GM12878 (cell line): ENCODE results near the gene RFX3. TPM values are rescaled to one million over a fixed set of nuclear protein-coding genes. Genes with fewer than 3 reads are reported as not detected.

Source experiments
- ATAC-seq: fragments of 200-7000 bp; cut with Tn5 transposase; 3 replicates; pipeline ENCODE4 v1.9.1; 2020; ENCODE audit warnings: mild to moderate bottlenecking, moderate library complexity
- BruUV-seq: library from RNA; stranded (reverse); fragments of 400-500 nt; replicated peaks from 2 replicates; lab custom pipeline; 2021; lab: Mats Ljungman, UMichigan
- CTCF ChIA-PET: fragments of 300-600 bp; sonication (Branson Sonifier 250); formaldehyde crosslinking; extraction: SDS; loops from one replicate; lab custom pipeline; 2021; ENCODE audit warnings: inconsistent platforms; lab: Yijun Ruan, JAX
- POLR2A ChIA-PET: fragments of 350-600 bp; formaldehyde crosslinking; extraction: SDS; loops from one replicate; lab custom pipeline; 2021; ENCODE audit warnings: inconsistent platforms; lab: Charles Lee
- RAD21 ChIA-PET: fragments of 300-600 bp; sonication (Branson Sonifier 250); formaldehyde crosslinking; loops from one replicate; lab custom pipeline; 2023; ENCODE audit warnings: antibody characterized with exemption; ENCODE audit not compliant: unreplicated experiment; lab: Charles Lee
- SMC1A ChIA-PET: fragments of 300-600 bp; sonication (Branson Sonifier 250); formaldehyde crosslinking; loops from one replicate; lab custom pipeline; 2023; ENCODE audit not compliant: unreplicated experiment, uncharacterized antibody; lab: Charles Lee
- DNase-seq: peaks from one replicate; pipeline ENCODE4 v3.0.0-alpha.2; 2011; ENCODE audit warnings: low read depth, low spot score
- FAIRE-seq: peaks from 3 replicates; lab custom pipeline; 2011; peaks lifted over from hg19 to GRCh38; lab: Jason Lieb, UNC
- H2AFZ ChIP-seq: 2 replicates; pipeline ENCODE4 v1.6.0; 2011; ENCODE audit warnings: low read depth, low read length, control low read depth; ENCODE audit not compliant: control insufficient read depth
- H3K27ac ChIP-seq: 2 replicates; pipeline ENCODE4 v1.5.1; 2011; ENCODE audit warnings: control low read depth; ENCODE audit not compliant: control insufficient read depth, insufficient read depth
- H3K27me3 ChIP-seq, 2 experiments: replicated peaks in 1 of 2; 2 replicates each; pipeline versions ENCODE4 v1.6.0 to v1.6.1; 2011; ENCODE audit warnings: low read length in 1 of 2; ENCODE audit not compliant: control insufficient read depth in 2 of 2, insufficient read depth in 2 of 2
- H3K36me3 ChIP-seq, 2 experiments: 2 replicates each; pipeline ENCODE4 v1.5.1; 2011; ENCODE audit warnings: low read length in 1 of 2; ENCODE audit not compliant: control insufficient read depth in 2 of 2, insufficient read depth in 2 of 2
- H3K4me1 ChIP-seq: 2 replicates; pipeline ENCODE4 v1.6.1; 2011; ENCODE audit warnings: mild to moderate bottlenecking, low read length, moderate library complexity, mixed read lengths; ENCODE audit not compliant: control insufficient read depth, insufficient read depth
- H3K4me2 ChIP-seq: 2 replicates; pipeline ENCODE4 v1.6.0; 2011; ENCODE audit warnings: control low read depth; ENCODE audit not compliant: control insufficient read depth, insufficient read depth
- H3K4me3 ChIP-seq: fragments of 200-600 bp; sonication (generic); 2 replicates; pipeline ENCODE4 v1.5.1; 2016
- H3K79me2 ChIP-seq: 2 replicates; pipeline ENCODE4 v1.6.0; 2011; ENCODE audit warnings: low read length; ENCODE audit not compliant: control insufficient read depth, insufficient read depth
- H3K9ac ChIP-seq: 2 replicates; pipeline ENCODE4 v1.8.0; 2011; ENCODE audit warnings: low read length, control low read depth, mixed read lengths; ENCODE audit not compliant: control insufficient read depth, insufficient read depth
- H3K9me3 ChIP-seq: replicated peaks from 3 replicates; pipeline ENCODE4 v1.5.1; 2011; ENCODE audit warnings: mild to moderate bottlenecking, low read length; ENCODE audit not compliant: control insufficient read depth, insufficient read depth
- H4K20me1 ChIP-seq: 2 replicates; pipeline ENCODE4 v1.6.0; 2011; ENCODE audit not compliant: control insufficient read depth, insufficient read depth
- BCLAF1 ChIP-seq: fragments of 450-650 bp; IDR thresholded peaks from 2 replicates; pipeline ENCODE4 v1.6.1; 2017; ENCODE audit warnings: antibody characterized with exemption, mild to moderate bottlenecking, moderate library complexity
- BHLHE40 ChIP-seq, 2 experiments: fragments of 450-650 bp in 1 of 2; IDR thresholded peaks; 2 replicates each; pipeline ENCODE4 v1.6.1; 2011 to 2017; ENCODE audit warnings: low read depth in 2 of 2, borderline replicate concordance in 1 of 2, improper control_type of control experiment in 1 of 2, low read length in 1 of 2, mild to moderate bottlenecking in 1 of 2
- CBX5 ChIP-seq: sonication (generic); IDR thresholded peaks from 2 replicates; pipeline ENCODE4 v1.6.1; 2016; ENCODE audit warnings: low read depth, moderate library complexity, mild to moderate bottlenecking, inconsistent platforms
- CEBPB ChIP-seq, 2 experiments: fragments of 150-350 bp in 1 of 2; IDR thresholded peaks; 2 replicates each; pipeline ENCODE4 v1.6.1; 2012 to 2014; ENCODE audit warnings: low read depth in 2 of 2, low read length in 2 of 2, borderline replicate concordance in 1 of 2, inconsistent platforms in 1 of 2
- EZH2 ChIP-seq: IDR thresholded peaks from 2 replicates; pipeline ENCODE4 v1.6.1; 2012; ENCODE audit warnings: low read depth, mild to moderate bottlenecking, control low read depth, inconsistent platforms, low read length, borderline replicate concordance; ENCODE audit not compliant: control insufficient read depth
- GATAD2B ChIP-seq: fragments of 450-650 bp; conservative IDR thresholded peaks from 2 replicates; pipeline ENCODE4 v1.6.1; 2017; ENCODE audit warnings: low read depth, mild to moderate bottlenecking, moderate library complexity
- IKZF2 ChIP-seq, 2 experiments: fragments of 450-650 bp; IDR thresholded peaks; 2 replicates each; pipeline ENCODE4 v1.6.1; 2017; ENCODE audit warnings: mild to moderate bottlenecking in 2 of 2, moderate library complexity in 2 of 2
- MEF2A ChIP-seq: IDR thresholded peaks from 2 replicates; pipeline ENCODE4 v1.6.1; 2011; ENCODE audit warnings: low read depth, mild to moderate bottlenecking, low read length, moderate library complexity; ENCODE audit not compliant: insufficient read depth
- MTA3 ChIP-seq: IDR thresholded peaks from 2 replicates; pipeline ENCODE4 v1.6.1; 2012; ENCODE audit warnings: low read length, inconsistent platforms, borderline replicate concordance
- MYC ChIP-seq: IDR thresholded peaks from 2 replicates; pipeline ENCODE4 v1.6.1; 2011; ENCODE audit warnings: mild to moderate bottlenecking, low read length, moderate library complexity, inconsistent platforms; ENCODE audit not compliant: insufficient read depth, insufficient replicate concordance, insufficient read length, severe bottlenecking
- RCOR1 ChIP-seq: conservative IDR thresholded peaks from 2 replicates; pipeline ENCODE4 v1.6.1; 2012; ENCODE audit warnings: low read depth, low read length, improper control_type of control experiment
- SMAD1 ChIP-seq: fragments of 450-650 bp; IDR thresholded peaks from 2 replicates; pipeline ENCODE4 v1.6.1; 2018; ENCODE audit warnings: mild to moderate bottlenecking, low read depth; ENCODE audit not compliant: partially characterized antibody
- SP1 ChIP-seq: IDR thresholded peaks from one replicate; pipeline ENCODE4 v1.6.1; 2011; ENCODE audit warnings: low read depth, low read length
- SPI1 ChIP-seq: IDR thresholded peaks from 2 replicates; pipeline ENCODE4 v1.6.1; 2011; ENCODE audit warnings: low read depth, mild to moderate bottlenecking, low read length, moderate library complexity, borderline replicate concordance; ENCODE audit not compliant: insufficient read depth
- STAT3 ChIP-seq: IDR thresholded peaks from 2 replicates; pipeline ENCODE4 v1.6.1; 2011; ENCODE audit warnings: low read depth, low read length, improper control_type of control experiment
- WGBS: methylation state at CpG from one replicate; pipeline ENCODE4 v1.1.6; 2016; ENCODE audit warnings: low lambda C conversion rate; ENCODE audit not compliant: insufficient replicate concordance, insufficient coverage; ENCODE audit errors: missing lambda C conversion rate; 5-methylcytosine and 5-hydroxymethylcytosine counted together
- in situ Hi-C: fragments of 300-500 bp; cut with MboI; formaldehyde crosslinking; loops from 9 replicates; pipeline ENCODE4 v1.14.3; 2018; ENCODE audit warnings: mixed read lengths
- intact Hi-C: fragments of 100-400 bp; cut with micrococcal nuclease; formaldehyde crosslinking; loops from one replicate; pipeline ENCODE4 v1.14.2; 2022; ENCODE audit not compliant: unreplicated experiment
- polyA plus RNA-seq, 11 experiments: library from polyadenylated mRNA; depleted of rRNA in 4 of 11; unstranded in 6 of 11; stranded (reverse) in 5 of 11; fragments of >200 nt; fragmentation: Nextera tagmentation in 4 of 11; fragmentation: Illumina TruSeq in 1 of 11; extraction: Ambion mirVana in 4 of 11; extraction: Trizol in 1 of 11; gene quantifications; 1 replicate in 1 of 11; 2 replicates in 10 of 11; pipeline versions ENCODE4 v1.2.1 to v1.2.3, GENCODE V29; 2011 to 2016; ENCODE audit warnings: inconsistent platforms in 2 of 11, missing spikeins in 2 of 11, low read depth in 1 of 11
- total RNA-seq, 4 experiments: library from RNA; depleted of rRNA in 3 of 4; stranded (reverse); fragments of >200 nt in 3 of 4; fragmentation: Illumina TruSeq in 1 of 4; extraction: Trizol in 1 of 4; gene quantifications; 2 replicates each; pipeline versions ENCODE4 v1.2.1 to v1.2.3, GENCODE V29; 2013 to 2021
- TF ChIP-seq, protein P1 (sequence below): fragments of 150-350 bp; IDR thresholded peaks from 2 replicates; pipeline ENCODE4 v1.6.1; 2014; ENCODE audit warnings: mild to moderate bottlenecking, low read depth, low read length
- TF ChIP-seq, protein P2 (sequence below): fragments of 450-650 bp; IDR thresholded peaks from 2 replicates; pipeline ENCODE4 v1.6.1; 2017; ENCODE audit warnings: borderline replicate concordance
- TF ChIP-seq, protein P3 (sequence below): IDR thresholded peaks from 2 replicates; pipeline ENCODE4 v1.6.1; 2012; ENCODE audit warnings: low read depth, low read length, improper control_type of control experiment

Gene RFX3
- total and polyA plus RNA-seq, 10 of the 15 experiments (the other 5 are each of a cell fraction or from before 2014, with no cell fraction given), result 1.2 to 26.4 (median 6.7) TPM

- in situ Hi-C loops, result no loop called here
- ATAC-seq (no peak), DNase-seq (no peak), FAIRE-seq (no peak)
- Histone ChIP-seq H3K27me3 (no peaks in the 10 kb centered on the region), H4K20me1 (no peaks in the 10 kb centered on the region), H3K36me3 (peaks cover 0 to 2% of the 10 kb centered on the region in 2 experiments; a peak in 1 of 4 replicates), H3K4me2 (no peak overlapping the region), H3K9me3 (no peaks in the 10 kb centered on the region), H2AFZ (no peak overlapping the region), H3K4me3 (no peak overlapping the region), H3K4me1 (no peaks in the 10 kb centered on the region), H3K27ac (no peak overlapping the region), H3K9ac (no peak overlapping the region), H3K79me2 (no peaks in the 10 kb centered on the region)
- intact Hi-C loops, result no loop called here
- no TSS peak for BruUV-seq
- WGBS, result 94% methylated on average over 1 of the region's 1 CpG
- POLR2A ChIA-PET, result no interaction called here
- RAD21 ChIA-PET, result no interaction called here
- SMC1A ChIA-PET, result no interaction called here
- CTCF ChIA-PET, result interaction anchor here (0.6 to 1.1 kb wide), 3 partner anchors 132 to 199 kb away, joined by 3 to 5 read pairs (median 3); no protein-coding TSS in a partner anchor
- TF ChIP-seq BHLHE40 (IDR thresholded peaks at IDR 0.05; ENCODE audit: borderline replicate concordance in 1 of 2, low read depth in 2 of 2, low read length in 1 of 2) (no peak), MEF2A (no peak), CBX5 (no peak), SMAD1 (no peak), RCOR1 (no peak), GATAD2B (no peak), MYC (no peak), CEBPB (IDR thresholded peaks at IDR 0.05; ENCODE audit: borderline replicate concordance in 1 of 2, low read depth in 2 of 2, low read length in 2 of 2) (no peak), SP1 (no peak), SPI1 (no peak), IKZF2 (IDR thresholded peaks at IDR 0.05) (no peak), MTA3 (no peak), STAT3 (no peak), EZH2 (no peak), BCLAF1 (no peak)
- TF ChIP-seq, protein P1, sequence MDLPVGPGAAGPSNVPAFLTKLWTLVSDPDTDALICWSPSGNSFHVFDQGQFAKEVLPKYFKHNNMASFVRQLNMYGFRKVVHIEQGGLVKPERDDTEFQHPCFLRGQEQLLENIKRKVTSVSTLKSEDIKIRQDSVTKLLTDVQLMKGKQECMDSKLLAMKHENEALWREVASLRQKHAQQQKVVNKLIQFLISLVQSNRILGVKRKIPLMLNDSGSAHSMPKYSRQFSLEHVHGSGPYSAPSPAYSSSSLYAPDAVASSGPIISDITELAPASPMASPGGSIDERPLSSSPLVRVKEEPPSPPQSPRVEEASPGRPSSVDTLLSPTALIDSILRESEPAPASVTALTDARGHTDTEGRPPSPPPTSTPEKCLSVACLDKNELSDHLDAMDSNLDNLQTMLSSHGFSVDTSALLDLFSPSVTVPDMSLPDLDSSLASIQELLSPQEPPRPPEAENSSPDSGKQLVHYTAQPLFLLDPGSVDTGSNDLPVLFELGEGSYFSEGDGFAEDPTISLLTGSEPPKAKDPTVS, result no peak
- TF ChIP-seq, protein P2, sequence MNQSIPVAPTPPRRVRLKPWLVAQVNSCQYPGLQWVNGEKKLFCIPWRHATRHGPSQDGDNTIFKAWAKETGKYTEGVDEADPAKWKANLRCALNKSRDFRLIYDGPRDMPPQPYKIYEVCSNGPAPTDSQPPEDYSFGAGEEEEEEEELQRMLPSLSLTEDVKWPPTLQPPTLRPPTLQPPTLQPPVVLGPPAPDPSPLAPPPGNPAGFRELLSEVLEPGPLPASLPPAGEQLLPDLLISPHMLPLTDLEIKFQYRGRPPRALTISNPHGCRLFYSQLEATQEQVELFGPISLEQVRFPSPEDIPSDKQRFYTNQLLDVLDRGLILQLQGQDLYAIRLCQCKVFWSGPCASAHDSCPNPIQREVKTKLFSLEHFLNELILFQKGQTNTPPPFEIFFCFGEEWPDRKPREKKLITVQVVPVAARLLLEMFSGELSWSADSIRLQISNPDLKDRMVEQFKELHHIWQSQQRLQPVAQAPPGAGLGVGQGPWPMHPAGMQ, result no peak
- TF ChIP-seq, protein P3, sequence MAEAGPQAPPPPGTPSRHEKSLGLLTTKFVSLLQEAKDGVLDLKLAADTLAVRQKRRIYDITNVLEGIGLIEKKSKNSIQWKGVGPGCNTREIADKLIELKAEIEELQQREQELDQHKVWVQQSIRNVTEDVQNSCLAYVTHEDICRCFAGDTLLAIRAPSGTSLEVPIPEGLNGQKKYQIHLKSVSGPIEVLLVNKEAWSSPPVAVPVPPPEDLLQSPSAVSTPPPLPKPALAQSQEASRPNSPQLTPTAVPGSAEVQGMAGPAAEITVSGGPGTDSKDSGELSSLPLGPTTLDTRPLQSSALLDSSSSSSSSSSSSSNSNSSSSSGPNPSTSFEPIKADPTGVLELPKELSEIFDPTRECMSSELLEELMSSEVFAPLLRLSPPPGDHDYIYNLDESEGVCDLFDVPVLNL, result no peak
These were observed 91.2 kb downstream of the RFX3 start for GRCh38 chr9:3434594-3434993.
